GM19324 (cell line): Measurements from ENCODE around the gene RAVER1.
"Not testable (repeated sequence)": the region's sequence is repeated elsewhere in the genome, so short reads cannot be mapped to it uniquely, and the experiment has no call there.

Experiments used
- ATAC-seq: cut with Tn5 transposase; IDR thresholded peaks from one replicate; pipeline ENCODE4 v1.9.1; 2021; ENCODE audit warnings: mild to moderate bottlenecking, moderate library complexity; ENCODE audit not compliant: unreplicated experiment, low FRiP score

The RAVER1 gene, protein sequence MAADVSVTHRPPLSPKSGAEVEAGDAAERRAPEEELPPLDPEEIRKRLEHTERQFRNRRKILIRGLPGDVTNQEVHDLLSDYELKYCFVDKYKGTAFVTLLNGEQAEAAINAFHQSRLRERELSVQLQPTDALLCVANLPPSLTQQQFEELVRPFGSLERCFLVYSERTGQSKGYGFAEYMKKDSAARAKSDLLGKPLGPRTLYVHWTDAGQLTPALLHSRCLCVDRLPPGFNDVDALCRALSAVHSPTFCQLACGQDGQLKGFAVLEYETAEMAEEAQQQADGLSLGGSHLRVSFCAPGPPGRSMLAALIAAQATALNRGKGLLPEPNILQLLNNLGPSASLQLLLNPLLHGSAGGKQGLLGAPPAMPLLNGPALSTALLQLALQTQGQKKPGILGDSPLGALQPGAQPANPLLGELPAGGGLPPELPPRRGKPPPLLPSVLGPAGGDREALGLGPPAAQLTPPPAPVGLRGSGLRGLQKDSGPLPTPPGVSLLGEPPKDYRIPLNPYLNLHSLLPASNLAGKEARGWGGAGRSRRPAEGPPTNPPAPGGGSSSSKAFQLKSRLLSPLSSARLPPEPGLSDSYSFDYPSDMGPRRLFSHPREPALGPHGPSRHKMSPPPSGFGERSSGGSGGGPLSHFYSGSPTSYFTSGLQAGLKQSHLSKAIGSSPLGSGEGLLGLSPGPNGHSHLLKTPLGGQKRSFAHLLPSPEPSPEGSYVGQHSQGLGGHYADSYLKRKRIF

DNA sequence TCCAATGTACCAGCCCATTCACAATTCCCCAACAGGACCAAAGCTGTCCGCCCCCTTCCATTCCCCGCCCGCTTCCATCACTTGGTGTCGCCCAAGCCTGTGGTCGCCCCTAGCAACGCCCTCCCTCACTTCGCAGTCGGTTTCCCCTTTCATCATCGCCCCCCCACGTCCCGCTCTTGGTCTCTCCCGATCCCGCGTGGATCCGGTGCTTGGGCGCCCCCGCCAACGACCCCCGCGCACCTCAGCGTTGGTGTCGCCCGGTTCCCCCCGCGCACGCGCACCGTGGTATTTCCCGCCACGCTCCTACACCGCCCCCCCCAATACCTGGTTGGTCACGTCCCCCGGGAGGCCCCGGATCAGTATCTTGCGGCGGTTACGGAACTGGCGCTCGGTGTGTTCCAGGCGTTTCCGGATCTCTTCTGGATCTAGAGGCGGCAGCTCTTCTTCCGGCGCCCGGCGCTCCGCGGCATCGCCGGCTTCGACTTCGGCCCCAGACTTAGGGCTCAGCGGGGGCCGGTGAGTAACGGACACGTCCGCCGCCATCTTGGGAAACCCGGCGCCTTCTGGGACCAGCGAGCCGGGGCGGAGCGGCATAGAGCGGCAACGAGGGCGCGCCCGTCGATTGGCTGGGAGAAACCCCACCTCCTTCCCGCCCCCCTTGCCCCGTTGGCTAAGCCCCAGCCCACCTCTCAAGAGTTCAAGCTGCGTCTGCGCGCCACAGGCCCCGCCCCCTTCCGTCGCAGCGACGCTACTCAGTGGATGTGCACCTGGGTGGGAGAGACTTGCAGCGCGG, at the start of gene RAVER1:
TSS of gene RAVER1 (minus strand) at position 565 of the 793 bp plus-strand sequence. CDS start at position 543, 22 bp downstream.
- peak; percentile 89 for ATAC-seq

DNA sequence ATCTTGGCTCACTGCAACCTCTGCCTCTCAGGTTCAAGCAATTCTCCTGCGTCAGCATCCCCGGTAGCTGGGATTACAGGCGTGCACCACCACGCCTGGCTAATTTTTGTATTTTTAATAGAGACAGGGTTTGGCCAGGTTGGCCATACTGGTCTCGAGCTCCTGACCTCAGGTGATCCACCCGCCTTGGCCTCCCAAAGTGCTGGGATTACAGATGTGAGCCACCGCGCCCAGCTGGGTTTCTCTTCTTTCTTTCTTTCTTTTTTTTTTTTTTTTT, 49.8 kb upstream of the RAVER1 start:
- not testable (repeated sequence) for ATAC-seq

DNA sequence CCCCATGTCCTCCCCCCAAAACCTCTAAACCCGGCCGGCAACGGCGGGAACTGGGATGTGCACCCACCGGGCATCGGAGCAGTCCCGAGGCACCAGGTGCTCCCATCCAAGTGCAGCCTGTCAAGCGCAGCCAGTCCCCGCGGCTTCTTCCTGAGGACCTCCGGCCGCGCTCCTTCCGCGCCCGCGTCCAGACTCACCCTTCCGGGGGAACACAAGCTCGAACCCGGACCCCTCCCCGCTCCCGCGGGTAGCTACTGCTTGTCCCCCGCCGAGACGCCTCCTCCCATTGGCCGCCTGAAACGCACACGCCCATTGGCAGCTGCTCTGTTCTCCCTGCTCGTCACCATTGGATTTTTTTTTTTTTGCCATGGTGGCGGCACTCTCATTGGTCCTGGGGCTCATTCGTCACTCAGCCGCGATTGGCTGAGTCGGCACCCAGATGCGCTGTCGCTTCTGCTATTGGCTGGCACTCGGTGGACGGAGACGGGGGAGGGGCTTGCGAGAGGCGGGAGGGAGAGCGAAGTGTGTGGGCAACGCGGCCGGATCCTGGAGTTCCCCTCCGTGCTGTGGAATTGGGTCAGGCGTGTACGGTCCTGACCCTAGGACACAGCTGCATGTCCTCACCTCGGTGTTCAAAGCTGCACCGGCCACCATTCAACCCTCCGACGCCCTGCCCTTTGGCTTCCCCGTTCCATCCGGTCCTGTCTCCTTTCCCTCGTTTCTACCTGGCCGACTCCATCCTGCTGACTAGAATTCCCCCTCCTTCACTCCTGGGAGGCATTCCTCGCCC, 47.2 kb upstream of the RAVER1 start, which contains the start of gene TYK2:
TSS of gene TYK2 (minus strand) at position 260 of the 790 bp plus-strand sequence. CDS start 2,166 bp downstream, outside the sequence.
- ATAC-seq: peak; percentile 95

DNA sequence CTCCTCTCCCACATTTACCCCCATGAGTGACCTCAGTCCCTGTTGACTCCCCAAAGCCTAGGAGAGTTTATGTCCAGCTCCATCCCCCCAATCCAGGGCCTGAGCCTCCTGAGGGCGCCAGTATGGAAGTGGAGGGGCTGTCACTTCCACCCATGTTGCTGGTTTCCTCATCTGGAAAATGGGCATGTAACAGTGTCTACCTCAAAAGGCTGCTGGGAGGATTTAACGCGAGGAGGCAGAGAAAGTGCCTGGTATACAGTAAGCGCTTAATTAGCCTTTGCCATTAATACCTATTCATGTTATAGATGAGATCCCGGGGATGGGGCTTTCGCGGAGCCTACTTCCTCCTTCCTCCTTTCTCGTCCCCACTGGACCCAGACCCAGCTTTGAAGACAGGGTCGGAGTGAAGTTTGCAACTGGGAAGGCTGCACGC, 46.6 kb upstream of the RAVER1 start:
- ATAC-seq: no peak

DNA sequence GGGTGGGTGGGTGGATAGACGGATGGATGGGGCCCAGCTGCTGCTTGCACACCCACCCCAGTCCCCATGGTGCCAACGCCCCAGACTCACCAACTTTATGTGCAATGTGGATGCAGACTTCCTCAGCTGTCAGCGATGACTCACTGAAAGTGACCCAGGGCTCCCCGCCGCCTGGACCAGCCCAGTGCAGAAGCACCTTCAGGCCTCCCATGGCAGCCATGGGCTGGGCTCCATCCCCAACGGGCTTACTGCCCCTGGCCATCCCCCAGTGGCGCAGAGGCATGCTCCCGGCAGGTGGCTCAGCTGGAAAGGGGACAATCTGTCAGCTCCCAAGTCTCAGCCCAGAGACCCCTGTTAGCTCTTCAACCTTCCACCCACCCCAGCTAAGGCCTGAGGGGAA, 44.8 kb upstream of the RAVER1 start:
- ATAC-seq: no peak

DNA sequence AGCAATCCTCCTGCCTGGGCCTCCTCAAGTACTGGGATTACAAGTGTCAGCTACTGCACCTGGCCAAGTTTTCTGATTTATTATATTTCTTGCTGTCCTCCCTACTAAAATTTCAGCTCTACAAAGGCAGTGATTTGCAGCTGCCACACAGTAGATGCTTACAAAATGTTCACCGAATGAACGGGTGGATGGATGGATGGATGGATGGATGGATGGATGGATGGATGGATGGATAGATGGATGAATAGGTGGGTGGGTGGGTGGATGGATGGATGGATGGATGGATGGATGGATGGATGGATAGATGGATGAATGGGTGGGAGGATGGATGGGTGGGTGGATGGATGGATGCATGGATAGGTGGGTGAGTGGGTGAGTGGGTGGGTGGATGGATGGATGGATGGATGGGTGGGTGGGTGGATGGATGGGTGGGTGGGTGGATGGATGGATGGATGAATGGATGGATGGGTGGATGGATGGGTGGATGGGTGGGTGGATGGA, 43.9 kb upstream of the RAVER1 start:
- ATAC-seq: not testable (repeated sequence)

DNA sequence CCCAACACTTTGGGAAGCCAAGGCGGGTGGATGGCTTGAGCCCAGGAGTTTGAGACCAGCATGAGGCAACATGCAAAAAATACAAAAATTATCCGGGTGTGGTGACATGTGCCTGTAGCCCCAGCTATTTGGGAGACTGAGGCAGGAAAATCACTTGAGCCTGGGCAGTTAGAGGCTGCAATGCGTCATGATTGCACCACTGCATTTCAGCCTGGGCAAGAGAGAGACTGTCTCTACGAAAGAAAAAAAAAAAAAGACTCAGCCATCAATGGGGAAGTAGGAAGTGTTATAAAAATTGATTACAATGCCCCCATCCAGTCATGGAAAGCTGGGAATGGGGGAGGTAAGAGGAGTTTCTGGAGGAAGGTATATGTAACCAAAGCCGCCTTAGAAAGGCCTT, 41.6 kb upstream of the RAVER1 start:
- no peak for ATAC-seq

DNA sequence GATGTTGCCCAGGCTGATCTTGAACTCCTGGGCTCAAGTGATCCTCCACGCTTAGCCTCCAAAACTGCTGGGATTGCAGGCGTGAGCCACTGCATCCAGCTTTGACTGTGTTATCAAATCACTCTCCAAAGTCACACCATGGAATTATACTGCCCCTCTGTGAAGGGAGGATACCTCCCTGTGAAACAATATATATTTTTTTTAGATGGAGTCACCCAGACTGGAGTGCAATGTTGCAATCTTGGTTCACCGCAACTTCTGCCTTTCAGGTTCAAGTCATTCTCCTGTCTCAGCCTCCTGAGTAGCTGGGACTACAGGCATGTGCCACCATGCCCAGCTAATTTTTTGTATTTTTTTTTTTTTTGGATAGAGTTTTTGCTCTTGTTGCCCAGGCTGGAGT, 39.4 kb upstream of the RAVER1 start:
- no peak for ATAC-seq

DNA sequence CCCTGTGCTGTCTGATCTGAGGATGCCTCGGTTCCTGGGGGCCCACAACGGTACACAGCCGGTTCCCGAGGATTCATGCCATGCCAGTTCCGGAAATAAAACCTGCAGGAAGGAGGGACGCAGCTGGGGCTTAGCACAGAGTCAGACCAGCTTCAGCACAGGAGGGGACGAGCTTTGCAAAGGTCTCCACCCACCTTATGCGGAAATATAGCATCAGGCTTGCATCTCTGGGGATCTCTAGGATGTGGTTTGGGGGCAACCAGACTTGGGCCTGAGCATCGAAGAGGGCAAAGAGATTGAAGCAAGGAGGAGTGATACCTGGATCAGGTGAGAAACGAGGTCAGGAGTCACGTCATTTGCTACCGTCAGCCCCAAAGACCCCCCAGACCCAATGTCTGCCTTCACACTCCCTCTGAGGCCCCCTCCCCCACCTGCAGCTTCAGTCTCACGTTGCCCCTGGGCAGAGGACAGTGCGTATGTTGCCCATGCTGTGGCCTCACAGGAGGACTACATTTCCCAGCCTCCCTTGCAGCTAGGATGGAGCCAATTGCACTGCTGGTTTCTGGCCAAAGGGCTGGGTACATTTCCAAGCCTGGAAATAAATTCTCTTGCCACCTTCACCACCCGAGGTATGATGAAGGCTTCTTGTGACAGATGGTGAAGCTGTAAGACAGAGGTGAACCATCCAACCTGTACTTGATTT, 34.9 kb upstream of the RAVER1 start:
- ATAC-seq: no peak

DNA sequence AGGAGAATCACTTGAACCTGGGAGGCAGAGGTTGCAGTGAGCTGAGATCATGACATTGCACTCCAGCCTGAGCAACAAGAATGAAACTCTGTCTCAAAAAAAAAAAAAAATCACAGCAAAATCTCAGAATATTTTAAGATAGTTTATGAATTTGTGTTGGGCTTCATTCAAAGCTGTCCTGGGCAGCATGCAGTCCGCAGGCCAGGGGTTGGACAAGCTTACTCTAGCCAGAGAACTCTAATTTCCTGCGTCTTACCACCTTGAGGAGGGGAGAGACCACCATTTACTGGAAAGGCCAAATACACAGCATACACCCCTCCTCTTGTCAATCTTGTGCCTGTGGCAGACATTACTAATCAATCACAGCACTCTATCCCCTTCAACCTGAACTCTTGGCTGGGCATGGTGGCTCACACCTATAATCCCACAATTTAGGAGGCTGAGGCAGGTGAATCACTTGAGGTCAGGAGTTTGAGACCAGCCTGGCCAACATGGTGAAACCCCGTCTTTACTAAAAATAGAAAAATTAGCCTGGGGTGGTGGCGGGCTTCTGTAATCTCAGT, 33.7 kb upstream of the RAVER1 start:
- not testable (repeated sequence) for ATAC-seq

DNA sequence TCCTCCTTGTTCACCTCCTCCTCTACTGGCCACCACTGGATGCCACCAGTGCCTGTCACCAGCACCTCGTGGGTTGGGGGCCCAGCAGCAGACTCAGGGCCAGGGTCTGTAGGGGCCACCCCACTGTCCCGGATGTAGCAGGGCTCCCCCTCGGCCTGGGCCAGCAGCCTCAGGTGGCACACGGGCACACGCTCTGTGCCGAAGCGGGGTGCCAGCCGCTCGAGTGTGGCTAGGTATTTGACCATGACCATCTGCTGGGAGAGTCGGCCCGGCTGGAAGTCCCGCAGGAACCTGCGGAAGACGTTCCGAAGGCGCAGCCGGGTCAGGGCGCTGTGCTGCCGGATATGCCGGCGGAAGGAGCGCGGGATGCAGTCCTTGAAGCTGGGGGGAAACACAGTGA, 32.2 kb upstream of the RAVER1 start:
- no peak for ATAC-seq

DNA sequence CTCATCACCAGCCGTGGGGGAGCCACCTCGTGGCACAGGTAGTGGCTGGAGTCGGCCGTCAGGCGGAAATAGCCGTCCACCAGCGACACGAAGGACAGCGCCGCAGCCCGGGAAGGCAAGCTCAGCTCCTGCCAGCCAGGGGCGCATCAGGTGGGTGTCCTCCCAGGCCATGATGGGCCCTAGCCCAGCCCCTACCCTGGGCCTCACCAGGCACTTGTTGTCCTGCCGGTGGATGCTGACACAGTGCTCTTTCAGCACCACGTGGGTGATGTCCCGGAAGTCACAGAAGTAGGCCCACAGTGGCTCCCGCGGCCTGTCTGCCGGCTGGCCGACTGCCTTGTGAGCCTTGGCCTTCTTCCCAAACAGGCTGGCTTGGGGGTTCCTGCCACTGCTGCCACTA, 31.3 kb upstream of the RAVER1 start:
- ATAC-seq: no peak

DNA sequence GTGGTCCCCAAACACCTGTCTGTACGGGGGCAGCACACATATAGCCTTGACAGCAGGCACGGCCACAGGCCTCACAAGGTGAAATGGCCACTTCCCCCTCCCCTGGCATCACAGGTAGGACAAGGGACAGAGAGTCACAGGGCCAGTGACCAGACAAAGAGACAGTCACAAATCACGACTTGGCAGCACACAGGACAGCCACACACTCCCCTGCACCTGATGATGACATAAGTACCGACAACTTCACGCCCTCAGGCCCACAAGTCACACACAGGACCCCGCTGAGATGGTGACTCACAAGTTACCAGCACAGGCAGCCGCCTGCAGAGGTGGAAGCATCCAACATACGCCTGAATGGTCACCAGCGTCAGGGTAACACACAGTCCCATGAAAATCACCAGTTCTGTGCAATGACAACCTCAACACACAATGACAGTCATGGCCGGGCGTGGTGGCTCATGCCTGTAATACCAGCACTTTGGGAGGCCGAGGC, 30.5 kb upstream of the RAVER1 start:
- no peak for ATAC-seq

DNA sequence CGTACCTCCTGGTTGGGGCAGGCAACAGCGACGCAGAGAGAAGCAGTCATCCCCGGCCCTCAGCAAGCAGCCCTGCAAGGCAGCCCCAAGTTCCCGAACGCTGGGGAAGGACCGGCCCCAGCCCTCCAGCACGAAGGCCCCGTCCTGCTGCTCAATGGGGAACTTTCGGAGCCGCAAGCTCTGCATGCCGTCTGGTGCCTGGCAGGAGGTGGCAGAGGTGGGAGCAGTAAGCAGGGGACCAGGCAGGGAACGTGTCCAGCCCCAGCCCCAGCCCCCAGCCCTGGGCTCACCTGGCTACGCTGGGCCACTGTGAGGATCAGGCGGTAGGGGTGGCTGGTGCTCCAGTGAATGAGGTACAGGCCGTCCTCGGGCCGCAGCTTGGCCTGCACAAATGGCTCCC, 28.9 kb upstream of the RAVER1 start:
- ATAC-seq: no peak

DNA sequence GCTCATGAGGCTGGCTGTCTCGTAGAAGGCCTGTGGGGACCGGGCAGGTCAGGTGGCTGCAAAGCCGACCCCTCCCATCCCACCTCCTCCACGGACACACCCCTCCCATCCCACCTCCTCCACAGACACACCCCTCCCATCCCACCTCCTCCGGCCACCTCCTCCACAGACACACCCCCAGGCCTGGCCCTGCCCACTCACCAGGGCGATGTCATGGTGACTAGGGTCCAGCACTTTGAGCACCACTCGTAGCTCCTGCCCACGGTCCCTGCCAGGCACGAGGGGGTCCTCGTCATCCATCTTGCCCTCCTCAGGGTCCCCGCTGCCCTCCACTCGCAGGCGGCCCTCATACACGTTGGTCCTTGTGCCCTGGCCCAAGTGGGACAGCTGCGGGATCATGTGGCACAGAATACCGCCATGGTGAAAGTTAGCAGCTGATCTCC, 28.3 kb upstream of the RAVER1 start:
- ATAC-seq: no peak

DNA sequence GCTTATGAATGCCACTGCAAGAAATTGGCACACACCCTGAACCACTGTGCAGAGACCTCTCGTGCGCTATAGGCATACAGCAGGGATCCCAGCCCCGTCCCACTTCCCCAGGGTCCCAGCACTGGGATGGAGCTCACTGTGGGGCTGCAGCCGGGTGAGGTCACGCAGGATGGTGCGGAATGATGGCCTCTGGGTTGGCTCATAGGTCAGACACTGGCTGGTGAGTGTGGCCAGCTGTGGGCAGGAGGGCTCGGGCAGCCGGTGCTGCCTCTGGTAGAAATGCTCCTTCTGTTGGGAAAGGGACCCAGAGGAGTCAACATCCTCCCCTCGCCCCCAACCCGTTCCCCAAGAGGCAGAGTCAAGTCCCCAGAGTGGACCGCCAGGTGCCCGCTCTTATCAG, 23.1 kb upstream of the RAVER1 start:
- ATAC-seq: no peak

DNA sequence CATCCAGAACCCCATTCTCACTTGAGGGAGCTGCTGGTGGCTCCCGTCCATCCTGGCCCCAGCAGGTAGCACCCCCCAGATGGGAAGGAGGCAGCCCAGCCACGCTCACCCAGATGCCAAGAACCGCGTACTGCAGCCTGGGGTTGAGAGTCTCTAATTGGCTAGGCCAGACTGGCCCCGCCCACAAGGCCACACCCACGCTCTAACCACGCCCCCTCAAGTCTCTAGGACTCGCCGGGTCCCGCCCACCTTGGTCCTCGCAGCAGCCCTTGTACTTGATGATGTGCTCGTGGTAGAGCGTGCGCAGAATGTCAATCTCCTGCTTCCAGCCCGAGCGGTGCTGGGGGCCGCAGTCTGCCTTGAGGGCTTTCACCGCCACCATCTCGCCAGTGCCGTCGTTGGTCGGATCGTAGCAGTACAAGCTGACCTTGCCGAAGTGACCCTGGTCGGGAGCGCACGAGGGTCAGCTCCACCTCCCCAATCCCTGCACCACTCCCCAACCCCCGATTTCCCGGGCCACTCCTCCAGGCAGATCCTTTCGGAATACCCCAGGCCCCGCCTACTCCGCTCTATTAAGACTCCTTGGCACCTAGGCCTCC, 20.6 kb upstream of the RAVER1 start:
- no peak for ATAC-seq
